Tibial artery (tissue), 4 donors: ENCODE results near the gene RNF148.

Experiments
- DNase-seq, 2 donors: peaks; one replicate each; pipeline ENCODE4 v3.0.0-alpha.2; 2019
- H3K27ac ChIP-seq, 2 donors: fragments of 200-600 bp; sonication (generic) in 1 of 2; 1 replicate in 1 of 2; 2 replicates in 1 of 2; pipeline ENCODE4 v1.5.1; 2018 to 2019; ENCODE audit warnings: mild to moderate bottlenecking in 1 of 2
- H3K27me3 ChIP-seq, 2 donors: fragments of 200-600 bp; sonication (generic) in 1 of 2; one replicate each; pipeline versions ENCODE4 v1.5.1 to v1.6.0; 2016 to 2019
- H3K36me3 ChIP-seq, 3 donors: fragments of 200-600 bp; sonication (generic) in 2 of 3; one replicate each; pipeline ENCODE4 v1.5.1; 2016 to 2019; ENCODE audit warnings: mild to moderate bottlenecking in 2 of 3
- H3K4me1 ChIP-seq, 4 donors: fragments of 200-600 bp; sonication (generic) in 2 of 4; 1 replicate in 3 of 4; 2 replicates in 1 of 4; pipeline ENCODE4 v1.5.1; 2016 to 2019
- H3K4me3 ChIP-seq, 2 donors: fragments of 200-600 bp; sonication (generic) in 1 of 2; 1 replicate in 1 of 2; 2 replicates in 1 of 2; pipeline ENCODE4 v1.5.1; 2018 to 2019; ENCODE audit warnings: mild to moderate bottlenecking in 2 of 2
- H3K9me3 ChIP-seq, 3 donors: fragments of 200-600 bp; sonication (generic) in 1 of 3; one replicate each; pipeline ENCODE4 v1.5.1; 2016 to 2019
- CTCF ChIP-seq, 2 experiments: fragments of 200-600 bp in 1 of 2; fragments of 450-650 bp in 1 of 2; IDR thresholded peaks; one replicate each; pipeline ENCODE4 v1.5.1; 2017 to 2019; ENCODE audit warnings: antibody characterized with exemption in 2 of 2, mild to moderate bottlenecking in 1 of 2, moderate library complexity in 1 of 2
- intact Hi-C: fragments of 100-400 bp; cut with DNase I; formaldehyde crosslinking; loops from one replicate; pipeline ENCODE4 v1.15.0; 2023; ENCODE audit warnings: low total_unique reads

RNF148 gene

GRCh38 chr7:122719010-122719578 is 16.4 kb upstream of the RNF148 start:
- no peaks in the 10 kb centered on the region for H3K36me3 ChIP-seq
- DNase-seq, result no peak
- no peak overlapping the region for H3K4me3 ChIP-seq
- intact Hi-C loops, result no loop called here
- TF ChIP-seq CTCF (IDR thresholded peaks at IDR 0.05), result no peak
- H3K27me3 ChIP-seq, result no peaks in the 10 kb centered on the region
- H3K27ac ChIP-seq, result no peak overlapping the region
- no peaks in the 10 kb centered on the region for H3K4me1 ChIP-seq
- H3K9me3 ChIP-seq, result no peaks in the 10 kb centered on the region

GRCh38 chr7:122717356-122718089 is 14.8 kb upstream of the RNF148 start:
- intact Hi-C loops, result no loop called here
- no peak overlapping the region for H3K4me3 ChIP-seq

GRCh38 chr7:122715183-122715582 is 12.5 kb upstream of the RNF148 start:
- no peaks in the 10 kb centered on the region for H3K27me3 ChIP-seq
- H3K27ac ChIP-seq, result no peak overlapping the region
- no peak overlapping the region for H3K4me3 ChIP-seq
- intact Hi-C loops, result no loop called here
- no peak for TF ChIP-seq CTCF (IDR thresholded peaks at IDR 0.05)
- H3K4me1 ChIP-seq, result no peaks in the 10 kb centered on the region
- DNase-seq, result no peak
- no peaks in the 10 kb centered on the region for H3K36me3 ChIP-seq
- no peaks in the 10 kb centered on the region for H3K9me3 ChIP-seq

More at GRCh38 chr7:122717356-122718089, 14.8 kb upstream of the RNF148 start:
- Histone ChIP-seq H3K9me3 (no peaks in the 10 kb centered on the region), H3K4me1 (no peaks in the 10 kb centered on the region), H3K36me3 (no peaks in the 10 kb centered on the region), H3K27me3 (no peaks in the 10 kb centered on the region), H3K27ac (no peak overlapping the region)
- no peak for TF ChIP-seq CTCF (IDR thresholded peaks at IDR 0.05)
- no peak for DNase-seq

- no peak for DNase-seq
- Histone ChIP-seq H3K9me3 (no peaks in the 10 kb centered on the region), H3K36me3 (no peaks in the 10 kb centered on the region), H3K4me1 (no peaks in the 10 kb centered on the region), H3K27me3 (no peaks in the 10 kb centered on the region), H3K27ac (no peak overlapping the region), H3K4me3 (no peak overlapping the region)
- no peak for TF ChIP-seq CTCF (IDR thresholded peaks at IDR 0.05)
- intact Hi-C loops, result no loop called here
Measured at GRCh38 chr7:122710916-122711315, 8.2 kb upstream of the RNF148 start.

GRCh38 chr7:122709930-122710646 is 7.4 kb upstream of the RNF148 start:
- intact Hi-C loops, result no loop called here
- H3K4me1 ChIP-seq, result no peaks in the 10 kb centered on the region
- H3K9me3 ChIP-seq, result no peaks in the 10 kb centered on the region
- H3K27ac ChIP-seq, result no peak overlapping the region
- TF ChIP-seq CTCF (IDR thresholded peaks at IDR 0.05), result no peak
- DNase-seq, result no peak
- H3K27me3 ChIP-seq, result no peaks in the 10 kb centered on the region
- no peaks in the 10 kb centered on the region for H3K36me3 ChIP-seq
- no peak overlapping the region for H3K4me3 ChIP-seq
